GM21723 (cell line): ENCODE measurements around the gene LSM4.

ENCODE experiments used
- ATAC-seq: cut with Tn5 transposase; IDR thresholded peaks from one replicate; pipeline ENCODE4 v1.9.1; 2021; ENCODE audit warnings: mild to moderate bottlenecking, moderate library complexity; ENCODE audit not compliant: unreplicated experiment

LSM4 gene

GRCh38 chr19:18292810-18293641 lies 29.9 kb downstream of the LSM4 start:
- no peak for ATAC-seq

GRCh38 chr19:18292462-18292809 lies 30.4 kb downstream of the LSM4 start:
- no peak for ATAC-seq

GRCh38 chr19:18291590-18292461 lies 31.1 kb downstream of the LSM4 start:
- ATAC-seq = peak; percentile 49

GRCh38 chr19:18291019-18291524 lies 31.8 kb downstream of the LSM4 start:
- ATAC-seq = peak; percentile 3

GRCh38 chr19:18290302-18291018 lies 32.4 kb downstream of the LSM4 start:
- ATAC-seq = no peak

- ATAC-seq = no peak
Measured at GRCh38 chr19:18289471-18290301, 33.2 kb downstream of the LSM4 start.

- ATAC-seq = no peak
Measured at GRCh38 chr19:18287836-18288772, 34.8 kb downstream of the LSM4 start.

- no peak for ATAC-seq
Measured at GRCh38 chr19:18286973-18287635, 35.8 kb downstream of the LSM4 start.

- no peak for ATAC-seq
Measured at GRCh38 chr19:18284712-18285360, 38.0 kb downstream of the LSM4 start.

- no peak for ATAC-seq
Measured at GRCh38 chr19:18283338-18283737, 39.5 kb downstream of the LSM4 start.

- no peak for ATAC-seq
Measured at GRCh38 chr19:18282788-18283141, 40.1 kb downstream of the LSM4 start.

GRCh38 chr19:18282021-18282787 lies 40.7 kb downstream of the LSM4 start:
- ATAC-seq = no peak

- ATAC-seq = peak; percentile 67
Measured at GRCh38 chr19:18281082-18282020, 41.5 kb downstream of the LSM4 start, which contains the start of gene JUND. TSS of gene JUND (minus strand) at chr19:18281622. CDS start at chr19:18281484, 138 bp downstream.

GRCh38 chr19:18280247-18281081 lies 42.4 kb downstream of the LSM4 start:
- peak; percentile 20 for ATAC-seq

- peak; percentile 22 for ATAC-seq
Measured at GRCh38 chr19:18279516-18280246, 43.2 kb downstream of the LSM4 start.
